ENCODE data around the gene KCNAB3. TPM values are rescaled to one million over a fixed set of nuclear protein-coding genes. Genes with fewer than 3 reads are reported as not detected.

Gene KCNAB3
- total RNA-seq, 2 experiments from 2014 or later = 10.6 to 12.5 TPM

DNA sequence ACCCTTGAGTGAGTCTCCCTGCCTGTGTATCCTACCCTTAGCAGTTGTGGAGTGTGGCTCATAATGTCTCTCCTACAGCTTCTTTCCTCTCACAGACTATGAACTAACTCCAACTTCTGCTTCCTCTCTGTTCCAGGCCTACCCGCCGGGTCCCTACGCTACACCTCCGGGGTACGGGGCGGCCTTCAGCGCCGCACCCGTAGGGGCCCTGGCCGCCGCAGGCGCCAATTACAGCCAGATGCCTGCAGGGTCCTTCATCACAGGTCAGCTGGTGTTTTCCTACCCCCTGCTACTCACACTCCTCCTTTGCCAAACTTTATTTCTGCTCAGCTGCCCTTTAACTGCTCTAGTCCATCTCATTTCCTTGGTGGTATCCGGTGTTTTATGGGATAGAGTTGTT lies 18.9 kb downstream of the KCNAB3 start:
- Mint-ChIP-seq H3K36me3 (peaks cover 23% of the 10 kb centered on the region), H3K4me1 (peaks cover 17% of the 10 kb centered on the region), H3K4me3 (no peak overlapping the region), H3K27me3 (no peaks in the 10 kb centered on the region), H3K27ac (no peak overlapping the region), H3K9me3 (no peaks in the 10 kb centered on the region)
- ATAC-seq (ENCODE audit: low read depth) (no peak), DNase-seq (no peak)
- POLR2A ChIA-PET = no interaction called here

DNA sequence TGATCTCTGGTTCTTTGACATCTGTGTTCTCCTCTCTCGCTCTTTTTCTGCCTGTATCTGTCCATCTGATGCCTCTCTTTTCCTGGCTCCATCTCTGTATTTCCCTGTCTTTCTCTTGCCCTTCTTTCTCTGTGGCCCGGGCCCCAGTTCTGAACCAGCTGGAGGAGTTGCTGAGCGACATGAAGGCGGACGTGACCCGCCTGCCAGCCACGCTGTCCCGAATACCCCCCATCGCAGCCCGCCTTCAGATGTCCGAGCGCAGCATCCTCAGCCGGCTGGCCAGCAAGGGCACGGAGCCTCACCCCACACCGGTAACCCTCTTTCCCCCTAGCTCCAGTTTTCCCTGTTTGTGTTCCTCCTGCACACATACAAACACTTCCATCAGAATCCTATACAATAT lies 19.4 kb downstream of the KCNAB3 start:
- no peaks in the 10 kb centered on the region for H3K9me3 Mint-ChIP-seq
- no peak for DNase-seq
- H3K4me1 Mint-ChIP-seq = peaks cover 15% of the 10 kb centered on the region
- no peak overlapping the region for H3K4me3 Mint-ChIP-seq
- peaks cover 23% of the 10 kb centered on the region for H3K36me3 Mint-ChIP-seq
- H3K27ac Mint-ChIP-seq = no peak overlapping the region
- no peak for ATAC-seq (ENCODE audit: low read depth)
- POLR2A ChIA-PET = no interaction called here
- no peaks in the 10 kb centered on the region for H3K27me3 Mint-ChIP-seq

DNA sequence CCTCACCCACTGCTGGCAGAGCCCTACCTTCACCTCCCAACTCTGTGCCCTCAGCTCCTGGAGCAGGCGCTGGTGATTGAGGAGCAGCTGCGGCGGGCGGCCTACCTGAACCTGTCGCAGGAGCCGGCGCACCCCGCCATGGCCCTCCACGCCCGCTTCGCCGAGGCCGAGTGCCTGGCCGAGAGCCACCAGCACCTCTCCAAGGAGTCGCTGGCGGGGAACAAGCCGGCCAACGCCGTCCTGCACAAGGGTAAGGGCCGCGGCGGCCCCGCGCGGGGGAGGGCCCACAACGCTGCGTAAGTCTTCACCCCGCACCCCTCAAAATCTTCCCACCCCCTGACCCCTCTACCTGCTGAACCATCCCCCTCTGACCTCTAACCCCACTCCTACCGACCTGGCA lies 20.6 kb downstream of the KCNAB3 start:
- peaks cover 8% of the 10 kb centered on the region for H3K4me1 Mint-ChIP-seq
- H3K36me3 Mint-ChIP-seq = peaks cover 27% of the 10 kb centered on the region
- no peak overlapping the region for H3K27ac Mint-ChIP-seq
- no peak for DNase-seq
- ATAC-seq (ENCODE audit: low read depth) = no peak
- POLR2A ChIA-PET = no interaction called here
- no peak overlapping the region for H3K4me3 Mint-ChIP-seq
- H3K27me3 Mint-ChIP-seq = no peaks in the 10 kb centered on the region
- no peaks in the 10 kb centered on the region for H3K9me3 Mint-ChIP-seq

DNA sequence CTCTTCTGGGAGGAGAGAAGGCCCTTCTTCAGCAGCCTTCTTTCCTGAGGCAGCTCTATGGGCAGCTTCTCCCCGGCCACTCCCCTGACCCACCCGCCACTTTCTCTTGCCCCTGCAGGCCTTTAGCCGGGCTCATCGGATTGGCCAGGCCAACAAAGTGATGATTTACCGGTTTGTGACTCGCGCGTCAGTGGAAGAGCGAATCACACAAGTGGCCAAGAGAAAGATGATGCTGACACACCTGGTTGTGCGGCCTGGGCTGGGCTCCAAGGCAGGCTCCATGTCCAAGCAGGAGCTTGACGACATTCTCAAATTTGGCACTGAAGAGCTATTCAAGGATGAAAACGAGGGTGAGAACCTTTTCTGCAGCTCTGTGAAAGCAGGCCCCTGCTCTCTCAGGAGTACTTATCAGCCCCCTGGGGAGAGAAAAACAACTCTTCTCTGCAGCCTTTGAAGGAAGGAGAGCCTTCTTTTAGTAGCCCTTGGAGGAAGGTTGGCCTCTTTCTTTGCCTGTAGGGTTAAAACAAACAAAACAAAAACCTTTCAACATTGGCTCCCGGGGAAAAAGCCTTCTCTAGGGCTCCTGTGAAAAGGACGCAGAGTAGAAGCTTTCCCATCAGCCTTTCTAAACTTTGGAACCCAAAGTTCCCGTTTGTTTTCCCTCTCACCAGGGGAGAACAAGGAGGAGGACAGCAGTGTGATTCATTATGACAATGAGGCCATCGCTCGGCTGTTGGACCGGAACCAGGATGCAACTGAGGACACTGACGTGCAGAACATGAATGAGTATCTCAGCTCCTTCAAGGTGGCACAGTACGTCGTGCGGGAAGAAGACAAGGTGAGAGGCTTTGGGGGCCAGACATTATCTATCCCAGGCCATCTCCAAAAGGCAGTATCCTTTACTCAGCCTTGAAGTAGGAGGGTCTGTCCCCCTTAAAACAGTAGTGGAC lies 26.2 kb downstream of the KCNAB3 start:
- POLR2A ChIA-PET = no interaction called here
- Mint-ChIP-seq H3K4me3 (no peak overlapping the region), H3K27ac (no peak overlapping the region), H3K36me3 (peaks cover 40% of the 10 kb centered on the region), H3K27me3 (no peaks in the 10 kb centered on the region), H3K4me1 (no peaks in the 10 kb centered on the region), H3K9me3 (no peaks in the 10 kb centered on the region)
- DNase-seq = no peak
- ATAC-seq (ENCODE audit: low read depth) = no peak

DNA sequence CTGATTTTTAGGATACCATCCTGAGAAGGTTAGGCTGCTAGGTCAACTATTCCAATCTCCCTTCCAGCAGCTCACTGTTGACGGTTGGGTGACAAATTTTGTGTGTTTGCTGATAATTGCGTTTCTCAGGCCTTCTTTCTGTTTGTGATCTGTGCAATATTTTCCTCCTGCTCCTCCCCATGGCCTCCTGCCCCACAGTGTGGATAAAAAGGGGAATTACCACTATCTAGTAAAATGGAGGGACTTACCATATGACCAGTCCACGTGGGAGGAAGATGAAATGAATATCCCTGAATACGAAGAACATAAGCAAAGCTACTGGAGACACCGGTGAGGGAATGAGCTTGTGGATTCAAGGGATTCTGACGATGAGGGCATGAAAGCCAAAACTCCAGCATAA lies 31.9 kb downstream of the KCNAB3 start:
- Mint-ChIP-seq H3K4me1 (peaks cover 11% of the 10 kb centered on the region), H3K27me3 (no peaks in the 10 kb centered on the region), H3K4me3 (no peak overlapping the region), H3K27ac (no peak overlapping the region), H3K9me3 (no peaks in the 10 kb centered on the region), H3K36me3 (peaks cover 40% of the 10 kb centered on the region)
- DNase-seq (no peak), ATAC-seq (ENCODE audit: low read depth) (no peak)
- POLR2A ChIA-PET = interaction anchor here (1.5 kb wide), 1 partner anchor 18 kb away, joined by 4 read pairs; the partner anchor contains the start of gene RNF227

DNA sequence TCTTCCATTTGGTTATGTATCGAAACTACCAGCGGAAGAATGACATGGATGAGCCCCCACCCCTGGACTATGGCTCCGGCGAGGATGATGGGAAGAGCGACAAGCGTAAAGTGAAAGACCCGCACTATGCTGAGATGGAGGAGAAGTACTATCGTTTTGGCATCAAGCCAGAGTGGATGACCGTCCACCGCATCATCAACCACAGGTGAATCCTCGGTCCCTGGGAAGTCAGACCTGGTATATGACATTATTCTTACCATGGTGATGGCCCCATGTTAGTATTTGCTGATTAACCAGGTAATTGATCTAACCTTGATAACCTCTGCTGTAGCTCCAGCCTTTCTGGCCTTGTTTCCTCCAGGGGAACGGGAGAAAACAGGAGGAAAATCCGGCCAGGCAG lies 32.6 kb downstream of the KCNAB3 start:
- Mint-ChIP-seq H3K27ac (no peak overlapping the region), H3K4me1 (peaks cover 11% of the 10 kb centered on the region), H3K9me3 (no peaks in the 10 kb centered on the region), H3K36me3 (peaks cover 39% of the 10 kb centered on the region), H3K27me3 (no peaks in the 10 kb centered on the region), H3K4me3 (no peak overlapping the region)
- POLR2A ChIA-PET = interaction anchor here (1.5 kb wide), 1 partner anchor 19 kb away, joined by 4 read pairs; the partner anchor contains the start of gene RNF227
- no peak for DNase-seq
- no peak for ATAC-seq (ENCODE audit: low read depth)

DNA sequence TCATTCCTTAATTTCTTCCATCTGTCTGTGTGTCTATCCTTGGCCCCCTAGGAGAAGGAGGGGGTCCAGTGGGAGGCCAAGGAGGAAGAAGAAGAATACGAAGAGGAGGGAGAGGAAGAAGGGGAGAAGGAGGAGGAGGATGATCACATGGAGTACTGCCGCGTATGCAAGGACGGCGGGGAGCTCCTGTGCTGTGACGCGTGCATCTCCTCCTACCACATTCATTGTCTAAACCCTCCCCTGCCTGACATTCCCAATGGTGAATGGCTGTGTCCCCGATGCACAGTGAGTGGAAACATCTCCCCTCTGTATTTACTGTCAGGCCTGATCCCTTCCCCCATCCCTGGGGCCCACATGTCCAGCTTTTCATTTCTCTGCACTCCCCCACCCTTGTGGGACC lies 34.8 kb downstream of the KCNAB3 start:
- Mint-ChIP-seq H3K4me3 (no peak overlapping the region), H3K27me3 (no peaks in the 10 kb centered on the region), H3K4me1 (peaks cover 12% of the 10 kb centered on the region), H3K27ac (no peak overlapping the region), H3K9me3 (no peaks in the 10 kb centered on the region), H3K36me3 (peaks cover 38% of the 10 kb centered on the region)
- ATAC-seq (ENCODE audit: low read depth) = no peak
- no peak for DNase-seq
- POLR2A ChIA-PET = no interaction called here

DNA sequence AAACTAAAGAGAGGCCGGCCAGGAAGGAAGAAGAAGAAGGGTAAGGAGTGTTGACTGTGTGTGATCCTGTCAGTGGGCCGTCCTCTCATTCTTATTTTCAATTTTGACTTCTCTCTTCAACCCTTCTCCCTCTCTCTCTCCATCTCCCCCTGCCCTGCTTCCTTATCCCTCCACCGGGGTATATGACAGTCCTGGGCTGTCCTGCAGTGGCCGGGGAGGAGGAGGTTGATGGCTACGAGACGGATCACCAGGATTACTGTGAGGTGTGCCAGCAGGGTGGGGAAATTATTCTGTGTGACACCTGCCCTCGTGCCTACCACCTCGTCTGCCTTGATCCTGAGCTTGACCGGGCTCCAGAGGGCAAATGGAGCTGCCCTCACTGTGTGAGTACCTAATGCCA lies 35.4 kb downstream of the KCNAB3 start:
- no peaks in the 10 kb centered on the region for H3K9me3 Mint-ChIP-seq
- POLR2A ChIA-PET = no interaction called here
- H3K4me1 Mint-ChIP-seq = peaks cover 16% of the 10 kb centered on the region
- no peak overlapping the region for H3K4me3 Mint-ChIP-seq
- H3K27me3 Mint-ChIP-seq = no peaks in the 10 kb centered on the region
- DNase-seq (no peak), ATAC-seq (ENCODE audit: low read depth) (no peak)
- peaks cover 38% of the 10 kb centered on the region for H3K36me3 Mint-ChIP-seq
- H3K27ac Mint-ChIP-seq = peak overlapping the region; percentile 55

DNA sequence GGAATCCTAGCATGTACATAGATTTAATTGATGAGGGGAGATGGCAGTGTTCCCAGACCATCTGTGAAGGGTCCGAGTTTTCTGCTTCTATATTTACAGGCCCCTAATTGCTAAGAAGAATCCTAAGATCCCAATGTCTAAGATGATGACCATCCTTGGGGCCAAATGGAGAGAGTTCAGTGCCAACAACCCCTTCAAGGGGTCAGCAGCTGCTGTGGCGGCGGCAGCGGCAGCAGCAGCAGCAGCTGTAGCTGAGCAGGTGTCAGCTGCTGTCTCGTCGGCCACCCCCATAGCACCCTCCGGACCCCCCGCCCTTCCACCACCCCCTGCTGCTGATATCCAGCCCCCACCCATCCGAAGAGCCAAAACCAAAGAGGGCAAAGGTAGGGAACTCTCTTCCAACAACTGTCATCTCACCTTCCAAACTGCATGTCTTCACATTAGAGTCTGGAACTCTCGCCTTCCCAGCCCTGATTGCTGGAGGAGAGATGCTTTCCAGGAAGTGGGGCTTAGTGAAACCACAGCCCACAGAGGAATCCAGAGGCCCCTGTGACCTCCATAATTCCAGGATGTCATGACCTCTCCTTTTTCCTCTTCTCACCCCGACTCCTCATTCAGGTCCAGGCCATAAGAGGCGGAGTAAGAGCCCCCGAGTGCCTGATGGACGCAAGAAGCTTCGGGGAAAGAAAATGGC lies 36.3 kb downstream of the KCNAB3 start:
- POLR2A ChIA-PET = no interaction called here
- Mint-ChIP-seq H3K4me3 (no peak overlapping the region), H3K4me1 (peaks cover 18% of the 10 kb centered on the region), H3K9me3 (no peaks in the 10 kb centered on the region), H3K27ac (no peak overlapping the region), H3K36me3 (peaks cover 33% of the 10 kb centered on the region), H3K27me3 (no peaks in the 10 kb centered on the region)
- ATAC-seq (ENCODE audit: low read depth) (no peak), DNase-seq (no peak)

DNA sequence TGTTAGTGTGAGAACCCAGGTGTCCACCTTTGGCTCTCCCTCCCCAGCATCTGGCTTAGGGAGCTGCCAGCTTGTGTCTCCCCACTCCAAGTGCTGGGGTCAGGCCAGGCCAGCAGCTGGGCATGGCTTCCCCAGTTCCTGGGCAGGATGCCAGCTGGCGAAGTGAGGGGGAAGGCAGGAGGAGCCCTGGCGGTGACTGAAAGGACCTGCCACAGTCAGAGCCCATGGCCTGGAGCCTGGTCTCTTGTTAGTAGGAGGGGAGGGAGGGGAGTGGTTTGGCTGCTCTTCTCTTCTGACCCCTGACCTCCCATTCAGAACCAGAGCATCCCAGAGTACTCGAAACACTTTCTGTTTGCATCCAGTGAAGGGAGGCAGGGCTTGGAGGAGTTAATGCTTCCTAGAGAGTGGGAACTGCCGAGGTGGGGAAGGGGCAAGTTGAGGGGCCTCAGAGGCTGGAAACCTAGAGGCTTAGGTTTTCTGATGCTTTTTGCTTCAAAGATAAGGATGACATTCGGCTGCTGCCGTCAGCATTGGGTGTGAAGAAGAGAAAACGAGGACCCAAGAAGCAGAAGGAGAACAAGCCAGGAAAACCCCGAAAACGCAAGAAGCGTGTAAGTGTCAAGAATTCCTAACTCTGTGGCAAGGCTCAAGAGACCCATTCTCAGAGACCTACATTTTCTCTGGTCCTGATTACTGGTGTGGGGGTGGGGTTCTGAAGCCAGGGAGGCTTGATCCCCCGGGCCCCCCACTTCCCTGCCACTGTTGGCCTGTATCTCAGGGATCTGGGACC lies 40.3 kb downstream of the KCNAB3 start:
- Mint-ChIP-seq H3K4me3 (no peak overlapping the region), H3K4me1 (peaks cover 13% of the 10 kb centered on the region), H3K36me3 (peaks cover 19% of the 10 kb centered on the region), H3K27ac (no peak overlapping the region), H3K27me3 (no peaks in the 10 kb centered on the region), H3K9me3 (no peaks in the 10 kb centered on the region)
- POLR2A ChIA-PET = interaction anchor here (0.6 kb wide), 1 partner anchor 42 kb away, joined by 3 read pairs; the partner anchor contains the start of genes CNTROB and TRAPPC1
- ATAC-seq (ENCODE audit: low read depth) (no peak), DNase-seq (no peak)

DNA sequence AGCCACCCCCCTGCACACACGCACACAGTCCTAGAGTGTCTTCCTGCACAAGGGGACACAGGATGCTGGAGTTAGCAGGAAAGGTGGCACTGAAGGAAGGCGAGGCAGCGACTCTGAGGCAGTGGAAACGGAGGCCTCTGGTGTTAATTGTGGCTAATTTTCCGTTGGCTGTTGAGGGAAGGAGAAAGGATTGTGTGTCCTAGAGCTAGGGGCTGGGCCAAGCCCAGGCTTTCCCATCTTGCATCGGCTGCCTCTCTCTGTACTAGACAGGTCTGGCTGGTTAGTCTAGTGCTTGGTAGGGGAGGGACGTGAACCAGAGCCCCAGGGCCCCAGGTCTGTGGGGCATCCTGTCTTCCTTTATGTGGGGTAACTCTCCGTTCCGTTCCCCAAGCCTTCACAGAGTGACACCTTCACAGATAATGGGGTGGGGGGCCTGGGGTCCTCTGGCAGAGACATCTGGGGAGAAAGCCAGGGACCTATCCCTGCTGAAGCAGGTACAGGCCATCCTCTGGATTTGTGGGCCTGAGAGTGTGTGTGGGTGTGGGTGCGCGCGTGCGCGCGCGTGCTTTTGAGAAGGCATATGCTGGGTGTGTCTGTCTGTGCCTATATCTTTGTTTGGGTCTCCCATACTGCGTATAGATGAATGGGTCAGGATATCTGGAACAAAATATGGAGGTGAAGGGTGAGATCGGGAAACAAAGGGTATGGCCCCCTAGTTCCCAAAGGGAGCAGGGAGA lies 41.3 kb downstream of the KCNAB3 start, which contains the start of gene CHD3:
TSS of gene CHD3 (plus strand) at position 606 of the 737 bp plus-strand sequence. CDS start 212 bp downstream, outside the sequence.
- Mint-ChIP-seq H3K27me3 (no peaks in the 10 kb centered on the region), H3K4me3 (no peak within 1 kb of the TSS), H3K9me3 (no peaks in the 10 kb centered on the region), H3K36me3 (peaks cover 12% of the 10 kb centered on the region), H3K27ac (no peak within 1 kb of the TSS), H3K4me1 (peaks cover 11% of the 10 kb centered on the region)
- POLR2A ChIA-PET = no interaction called here
- peak; percentile 58 for DNase-seq
- ATAC-seq (ENCODE audit: low read depth) = peak; percentile 15

DNA sequence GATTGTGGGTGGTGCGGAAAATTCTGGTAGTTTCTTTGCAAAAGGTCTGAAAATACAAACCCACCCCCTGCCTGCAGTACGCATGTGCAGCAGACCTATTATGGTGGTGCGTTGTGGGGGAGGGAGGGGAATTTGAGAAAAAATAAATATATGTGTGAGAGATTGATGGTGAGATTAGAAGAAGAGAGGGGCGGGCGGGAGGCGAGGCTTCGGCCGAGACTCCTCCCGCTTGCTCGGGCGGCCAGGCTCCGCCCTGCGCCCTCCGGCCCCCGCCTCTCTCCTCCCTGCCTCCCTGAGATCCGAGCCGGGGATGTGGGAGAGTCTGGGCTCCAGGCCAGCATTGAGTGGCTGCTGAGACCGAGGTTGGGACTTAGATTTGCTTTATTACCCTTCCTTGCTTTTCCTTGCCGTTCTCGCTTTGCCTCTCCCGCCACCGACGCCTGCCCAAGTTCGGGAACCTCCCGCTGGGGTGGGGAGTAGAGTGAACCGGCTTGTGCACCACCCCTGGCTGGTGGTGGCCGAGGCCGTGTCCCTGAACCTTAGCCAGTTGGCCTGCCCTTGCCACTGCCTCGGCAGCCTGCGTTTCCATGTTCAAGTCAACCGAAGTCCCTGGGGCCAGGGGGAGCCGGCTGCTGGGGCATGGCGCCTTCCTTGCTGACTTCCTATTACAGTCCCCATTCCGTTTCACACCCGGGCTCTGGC lies 42.0 kb downstream of the KCNAB3 start:
- Mint-ChIP-seq H3K4me1 (peaks cover 11% of the 10 kb centered on the region), H3K27me3 (no peaks in the 10 kb centered on the region), H3K9me3 (no peaks in the 10 kb centered on the region), H3K4me3 (no peak overlapping the region), H3K36me3 (peaks cover 12% of the 10 kb centered on the region), H3K27ac (no peak overlapping the region)
- DNase-seq = peak; percentile 80
- peak; percentile 61 for ATAC-seq (ENCODE audit: low read depth)
- POLR2A ChIA-PET = no interaction called here
